Fibroblast of skin of right biceps (primary cell): ENCODE results near the gene NUS1.
"Not testable (repeated sequence)": the region's sequence is repeated elsewhere in the genome, so short reads cannot be mapped to it uniquely, and the experiment has no call there.

Source experiments
- DNase-seq: peaks from one replicate; pipeline ENCODE4 v3.0.0-alpha.2; 2013

The NUS1 gene

GRCh38 chr6:117674991-117675657, at the start of gene NUS1:
Gene NUS1 (plus strand): TSS chr6:117675469. CDS start chr6:117675671, 202 bp downstream.
- peak; percentile 98 for DNase-seq

- DNase-seq = no peak
These were observed 47.7 kb upstream of the NUS1 start for GRCh38 chr6:117627533-117627932.

- DNase-seq = no peak
These were observed 46.1 kb upstream of the NUS1 start for GRCh38 chr6:117629119-117629660.

GRCh38 chr6:117637770-117638169, 37.5 kb upstream of the NUS1 start:
- DNase-seq = no peak

GRCh38 chr6:117642976-117643375, 32.3 kb upstream of the NUS1 start:
- no peak for DNase-seq

GRCh38 chr6:117651984-117652383, 23.3 kb upstream of the NUS1 start:
- DNase-seq = not testable (repeated sequence)

GRCh38 chr6:117653949-117654348, 21.3 kb upstream of the NUS1 start:
- DNase-seq = no peak

- no peak for DNase-seq
These were observed 19.9 kb upstream of the NUS1 start for GRCh38 chr6:117655380-117655779.

- no peak for DNase-seq
These were observed 8.4 kb upstream of the NUS1 start for GRCh38 chr6:117666881-117667280.

GRCh38 chr6:117668736-117669135, 6.5 kb upstream of the NUS1 start:
- DNase-seq = no peak

- no peak for DNase-seq
These were observed 766 bp upstream of the NUS1 start for GRCh38 chr6:117674503-117674902.

- not testable (repeated sequence) for DNase-seq
These were observed 511 bp downstream of the NUS1 start for GRCh38 chr6:117675658-117676301.

- DNase-seq = no peak
These were observed 1.4 kb downstream of the NUS1 start for GRCh38 chr6:117676577-117677218.

GRCh38 chr6:117677553-117678141, 2.4 kb downstream of the NUS1 start:
- peak; percentile 48 for DNase-seq

GRCh38 chr6:117681162-117681741, 6.0 kb downstream of the NUS1 start:
- no peak for DNase-seq

GRCh38 chr6:117684749-117685148, 9.5 kb downstream of the NUS1 start:
- DNase-seq = no peak

- DNase-seq = no peak
These were observed 10.1 kb downstream of the NUS1 start for GRCh38 chr6:117685359-117685758.

- no peak for DNase-seq
These were observed 11.9 kb downstream of the NUS1 start for GRCh38 chr6:117687021-117687648.

GRCh38 chr6:117689584-117689983, 14.3 kb downstream of the NUS1 start:
- not testable (repeated sequence) for DNase-seq

- DNase-seq = no peak
These were observed 31.2 kb downstream of the NUS1 start for GRCh38 chr6:117706504-117706903.

- not testable (repeated sequence) for DNase-seq
These were observed 31.8 kb downstream of the NUS1 start for GRCh38 chr6:117706936-117707509.

- DNase-seq = peak; percentile 2
These were observed 36.1 kb downstream of the NUS1 start for GRCh38 chr6:117711369-117711768.
